LNCaP clone FGC (cell line): Measurements from ENCODE around the gene EGFLAM.
"Not testable (repeated sequence)": the region's sequence is repeated elsewhere in the genome, so short reads cannot be mapped to it uniquely, and the experiment has no call there.

Source experiments
- DNase-seq: peaks from one replicate; pipeline ENCODE4 v3.0.0-alpha.2; 2011; ENCODE audit warnings: low read depth
- H3K4me3 ChIP-seq: 2 replicates; pipeline ENCODE4 v1.5.1; 2011; ENCODE audit warnings: mild to moderate bottlenecking, low read depth, low read length, control low read depth
- TF ChIP-seq, protein P1 (sequence below): IDR thresholded peaks from 2 replicates; pipeline ENCODE4 v1.5.1; 2012; ENCODE audit warnings: mild to moderate bottlenecking; ENCODE audit not compliant: control insufficient read depth, insufficient read depth; ENCODE audit errors: extremely low read depth

EGFLAM gene

DNA sequence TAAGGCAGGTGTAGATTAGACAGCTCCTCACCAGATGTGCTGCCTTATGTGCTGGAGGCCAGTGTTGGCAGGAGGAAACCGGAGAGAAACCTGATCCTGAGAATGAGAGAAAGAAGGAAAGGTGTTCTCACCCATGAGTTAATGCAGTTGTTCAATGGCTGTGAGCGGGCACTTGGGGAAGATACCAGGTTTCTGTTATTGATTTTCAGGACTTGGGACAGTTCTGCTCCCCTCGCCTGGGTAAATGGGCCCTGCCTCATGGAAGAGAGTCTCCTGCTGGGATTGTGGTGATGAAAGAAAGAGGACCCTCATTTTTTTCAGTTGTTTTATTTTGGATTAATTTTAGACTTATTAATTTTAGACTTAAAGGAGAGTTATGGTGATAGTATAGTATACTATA, 59.5 kb downstream of the EGFLAM start:
- TF ChIP-seq, protein P1, sequence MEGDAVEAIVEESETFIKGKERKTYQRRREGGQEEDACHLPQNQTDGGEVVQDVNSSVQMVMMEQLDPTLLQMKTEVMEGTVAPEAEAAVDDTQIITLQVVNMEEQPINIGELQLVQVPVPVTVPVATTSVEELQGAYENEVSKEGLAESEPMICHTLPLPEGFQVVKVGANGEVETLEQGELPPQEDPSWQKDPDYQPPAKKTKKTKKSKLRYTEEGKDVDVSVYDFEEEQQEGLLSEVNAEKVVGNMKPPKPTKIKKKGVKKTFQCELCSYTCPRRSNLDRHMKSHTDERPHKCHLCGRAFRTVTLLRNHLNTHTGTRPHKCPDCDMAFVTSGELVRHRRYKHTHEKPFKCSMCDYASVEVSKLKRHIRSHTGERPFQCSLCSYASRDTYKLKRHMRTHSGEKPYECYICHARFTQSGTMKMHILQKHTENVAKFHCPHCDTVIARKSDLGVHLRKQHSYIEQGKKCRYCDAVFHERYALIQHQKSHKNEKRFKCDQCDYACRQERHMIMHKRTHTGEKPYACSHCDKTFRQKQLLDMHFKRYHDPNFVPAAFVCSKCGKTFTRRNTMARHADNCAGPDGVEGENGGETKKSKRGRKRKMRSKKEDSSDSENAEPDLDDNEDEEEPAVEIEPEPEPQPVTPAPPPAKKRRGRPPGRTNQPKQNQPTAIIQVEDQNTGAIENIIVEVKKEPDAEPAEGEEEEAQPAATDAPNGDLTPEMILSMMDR, result no peak
- no peak for DNase-seq
- H3K4me3 ChIP-seq, result no peak overlapping the region

DNA sequence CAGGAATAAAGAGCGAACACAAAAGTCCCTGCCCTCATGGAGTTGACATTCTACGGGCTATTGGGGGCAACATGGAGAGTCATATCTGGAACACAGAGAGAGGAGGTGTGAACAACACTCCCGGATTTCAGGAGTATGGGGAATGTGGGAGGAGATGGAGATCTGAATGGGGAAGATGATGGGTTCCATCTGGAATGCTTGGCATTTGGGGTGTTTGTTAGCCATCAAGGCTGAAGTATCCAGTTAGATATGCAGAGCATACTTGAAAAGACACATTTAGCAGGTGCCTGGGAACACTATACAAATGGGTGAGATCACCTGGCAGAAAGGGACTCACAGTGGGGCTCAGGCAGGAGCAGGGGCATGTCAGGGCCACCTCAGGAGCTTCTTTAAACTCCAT, 61.1 kb downstream of the EGFLAM start:
- TF ChIP-seq, protein P1, result no peak
- no peak for DNase-seq
- H3K4me3 ChIP-seq, result no peak overlapping the region

DNA sequence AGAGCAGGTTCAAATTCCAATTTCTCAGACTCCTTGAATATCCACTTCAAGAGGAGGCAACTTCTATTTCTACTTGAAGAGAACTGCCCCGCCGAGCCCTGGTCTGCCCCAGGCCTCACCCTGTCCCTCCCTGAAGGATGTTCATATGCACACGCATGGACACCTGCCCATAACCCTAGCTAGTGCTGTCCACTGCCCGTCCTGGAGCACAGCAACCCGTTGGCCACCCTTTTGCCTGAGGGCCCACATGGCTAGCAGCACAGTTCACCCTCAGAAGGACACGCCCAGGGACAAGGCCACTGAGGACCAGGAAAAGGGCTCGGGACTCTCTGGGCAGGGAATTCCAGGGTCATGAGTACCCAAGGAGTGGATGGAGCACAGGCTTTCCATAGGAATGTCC, 63.6 kb downstream of the EGFLAM start:
- DNase-seq, result no peak
- no peak overlapping the region for H3K4me3 ChIP-seq
- TF ChIP-seq, protein P1, result no peak

DNA sequence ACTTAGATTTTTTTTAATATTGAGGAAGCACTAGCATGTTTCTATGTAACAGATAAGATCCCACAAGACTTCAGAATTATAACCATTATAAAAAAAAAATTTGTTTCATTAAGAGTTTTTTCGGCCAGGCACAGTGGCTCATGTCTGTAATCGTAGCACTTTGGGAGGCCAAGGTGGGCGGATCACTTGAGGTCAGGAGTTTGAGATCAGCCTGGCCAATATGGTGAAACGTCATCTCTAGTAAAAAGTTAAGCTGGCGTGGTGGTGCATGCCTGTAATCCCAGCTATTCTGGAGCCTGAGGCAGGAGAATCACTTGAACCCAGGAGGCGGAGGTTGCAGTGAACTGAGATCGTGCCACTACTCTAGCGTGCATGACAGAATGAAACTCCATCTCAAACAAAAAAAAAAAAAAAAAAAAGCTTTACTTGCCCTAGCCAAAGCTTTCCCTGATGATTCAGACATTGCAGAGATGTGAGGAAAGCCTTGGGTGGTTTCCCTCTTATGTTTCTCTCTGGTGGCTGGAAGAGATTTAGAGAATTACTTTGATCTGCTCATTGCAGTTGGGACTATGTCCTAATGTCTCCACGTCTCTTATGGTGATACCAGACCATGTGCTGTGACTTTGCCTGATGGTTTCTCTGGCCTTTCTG, 65.4 kb downstream of the EGFLAM start:
- no peak for DNase-seq
- TF ChIP-seq, protein P1, result no peak
- H3K4me3 ChIP-seq, result no peak overlapping the region

DNA sequence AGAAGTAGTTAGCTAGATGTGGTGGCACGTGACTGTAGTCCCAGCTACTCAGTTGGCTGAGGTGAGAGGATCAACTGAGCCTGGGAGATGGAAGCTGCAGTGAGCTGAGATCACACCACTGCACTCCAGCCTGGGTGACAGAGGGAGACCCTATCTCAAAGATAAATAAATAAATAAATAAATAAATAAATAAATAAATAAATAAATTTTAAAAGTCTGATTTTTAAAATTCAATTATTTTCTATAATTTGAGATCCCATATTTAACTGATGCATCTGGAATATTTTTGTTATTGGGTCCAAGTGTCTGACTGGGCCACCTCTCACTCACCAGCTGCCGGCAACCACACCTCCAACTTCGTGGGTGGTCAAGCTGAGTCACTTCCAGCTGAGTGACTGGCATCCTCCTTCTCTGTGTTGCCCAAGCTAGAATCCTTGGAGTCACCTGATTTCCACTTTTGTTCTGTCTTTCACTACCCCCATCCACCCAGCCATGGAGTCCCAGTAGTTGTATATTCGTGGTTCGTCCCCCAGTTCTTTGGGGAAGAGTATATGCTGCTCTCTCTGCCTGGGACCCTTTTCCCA, 70.9 kb downstream of the EGFLAM start:
- TF ChIP-seq, protein P1, result no peak
- no peak overlapping the region for H3K4me3 ChIP-seq
- no peak for DNase-seq

DNA sequence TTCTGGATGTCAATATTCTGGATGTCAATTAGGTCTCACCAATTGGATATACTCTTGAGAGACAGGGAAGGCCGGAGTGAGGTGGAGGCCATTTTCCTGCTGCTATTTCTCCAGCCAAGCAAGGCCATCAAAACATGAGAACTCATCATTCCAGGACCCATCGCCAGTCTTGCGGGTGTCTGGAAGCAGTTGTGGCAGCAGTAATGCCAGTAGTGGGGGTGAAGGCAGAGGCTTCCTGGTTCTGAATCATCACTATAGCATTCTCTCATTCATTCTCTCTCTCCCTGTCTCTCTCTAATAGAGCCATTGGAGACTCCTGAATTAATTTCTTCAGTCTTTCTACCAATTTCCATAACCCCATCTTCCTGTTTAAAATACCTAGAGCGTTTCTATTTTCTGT, 71.8 kb downstream of the EGFLAM start:
- TF ChIP-seq, protein P1, result no peak
- no peak overlapping the region for H3K4me3 ChIP-seq
- DNase-seq, result no peak

DNA sequence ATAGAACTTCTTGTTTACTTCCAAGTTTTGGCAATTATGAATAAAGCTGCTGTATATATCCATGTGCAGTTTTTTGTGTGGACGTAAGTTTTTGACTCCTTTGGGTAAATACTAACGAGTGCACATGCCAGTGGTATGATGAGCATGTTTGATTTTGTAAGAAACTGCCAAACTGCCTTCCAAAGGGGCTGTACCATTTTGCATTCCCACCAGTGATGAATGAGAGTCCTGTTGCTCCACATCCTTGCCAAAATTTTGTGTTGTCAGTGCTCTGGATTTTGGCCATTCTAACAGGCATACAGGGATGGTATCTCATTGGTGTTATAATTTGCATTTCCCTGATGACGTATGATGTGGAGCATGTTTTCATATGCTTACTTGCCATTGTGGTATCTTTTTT, 73.5 kb downstream of the EGFLAM start:
- TF ChIP-seq, protein P1, result no peak
- H3K4me3 ChIP-seq, result no peak overlapping the region
- no peak for DNase-seq

DNA sequence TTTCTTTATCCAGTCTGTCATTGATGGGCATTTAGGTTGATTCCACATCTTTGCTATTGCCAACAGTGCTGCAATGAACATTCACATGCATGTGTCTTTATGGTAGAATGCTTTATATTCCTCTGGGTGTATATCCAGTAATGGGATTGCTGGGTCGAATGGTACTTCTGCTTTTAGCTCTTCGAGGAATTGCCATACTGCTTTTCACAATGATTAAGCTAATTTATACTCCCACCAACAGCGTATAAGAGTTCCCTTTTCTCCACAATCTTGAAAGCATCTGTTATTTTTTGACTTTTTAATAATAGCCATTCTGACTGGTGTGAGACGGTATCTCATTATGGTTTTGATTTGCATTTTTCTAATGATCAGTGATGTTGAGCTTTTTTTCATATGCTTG, 74.8 kb downstream of the EGFLAM start:
- H3K4me3 ChIP-seq, DNase-seq: not testable (repeated sequence)
